ENCODE data around the gene SMCP.

Gene SMCP

GRCh38 chr1:152878042-152878441, at the start of gene SMCP:
Gene SMCP, plus strand, starts transcription at chr1:152878322. Its CDS starts 6,101 bp downstream, at chr1:152884423.
- TF ChIP-seq RAD21 (IDR thresholded peaks at IDR 0.05; ENCODE audit: low read depth): peak; percentile 32
- TF ChIP-seq TAF1 (IDR thresholded peaks at IDR 0.05; ENCODE audit: low read depth): no peak
- no peak for TF ChIP-seq TEAD4 (IDR thresholded peaks at IDR 0.05)
- TF ChIP-seq NFIC (IDR thresholded peaks at IDR 0.05): no peak

GRCh38 chr1:152836870-152837269, 41.3 kb upstream of the SMCP start:
- TF ChIP-seq TCF12 (IDR thresholded peaks at IDR 0.05; ENCODE audit: low read depth) (no peak), ZBTB7A (IDR thresholded peaks at IDR 0.05; ENCODE audit: low read depth) (no peak), REST (IDR thresholded peaks at IDR 0.05; ENCODE audit: low read depth) (no peak)

- TF ChIP-seq USF1 (IDR thresholded peaks at IDR 0.05) (no peak), TEAD4 (IDR thresholded peaks at IDR 0.05) (no peak), TAF1 (IDR thresholded peaks at IDR 0.05; ENCODE audit: low read depth) (no peak), CREB1 (IDR thresholded peaks at IDR 0.05; ENCODE audit: low read depth) (no peak)
These were observed 35.6 kb upstream of the SMCP start, which contains the start of gene LCE6A for GRCh38 chr1:152842556-152842955. Gene LCE6A, plus strand, starts transcription at chr1:152842856. Its CDS starts 665 bp downstream, at chr1:152843521.

GRCh38 chr1:152855661-152856060, 22.5 kb upstream of the SMCP start:
- TF ChIP-seq MAX (IDR thresholded peaks at IDR 0.05) (no peak), FOXM1 (IDR thresholded peaks at IDR 0.05; ENCODE audit: borderline replicate concordance, low read depth) (no peak), CEBPB (IDR thresholded peaks at IDR 0.05) (no peak), YY1 (IDR thresholded peaks at IDR 0.05; ENCODE audit: low read depth) (no peak), ZBTB7A (IDR thresholded peaks at IDR 0.05; ENCODE audit: low read depth) (no peak), EGR1 (IDR thresholded peaks at IDR 0.05) (no peak), REST (IDR thresholded peaks at IDR 0.05; ENCODE audit: low read depth) (no peak), NFIC (IDR thresholded peaks at IDR 0.05) (no peak), RAD21 (IDR thresholded peaks at IDR 0.05; ENCODE audit: low read depth) (no peak), TAF1 (IDR thresholded peaks at IDR 0.05; ENCODE audit: low read depth) (no peak)

GRCh38 chr1:152858062-152858461, 20.1 kb upstream of the SMCP start:
- TF ChIP-seq MAX (IDR thresholded peaks at IDR 0.05) (no peak), CEBPB (IDR thresholded peaks at IDR 0.05) (no peak), RAD21 (IDR thresholded peaks at IDR 0.05; ENCODE audit: low read depth) (no peak), EGR1 (IDR thresholded peaks at IDR 0.05) (no peak), TCF12 (IDR thresholded peaks at IDR 0.05; ENCODE audit: low read depth) (no peak), EP300 (IDR thresholded peaks at IDR 0.05; ENCODE audit: borderline replicate concordance) (no peak), FOXM1 (IDR thresholded peaks at IDR 0.05; ENCODE audit: borderline replicate concordance, low read depth) (no peak), YY1 (IDR thresholded peaks at IDR 0.05; ENCODE audit: low read depth) (no peak), TAF1 (IDR thresholded peaks at IDR 0.05; ENCODE audit: low read depth) (no peak), TEAD4 (IDR thresholded peaks at IDR 0.05) (no peak), ZBTB7A (IDR thresholded peaks at IDR 0.05; ENCODE audit: low read depth) (no peak), CREB1 (IDR thresholded peaks at IDR 0.05; ENCODE audit: low read depth) (no peak), USF1 (IDR thresholded peaks at IDR 0.05) (no peak), NFIC (IDR thresholded peaks at IDR 0.05) (no peak), REST (IDR thresholded peaks at IDR 0.05; ENCODE audit: low read depth) (no peak)
